Skeletal muscle tissue (tissue), 4 donors: ENCODE data around the gene MFSD11. TPM values are rescaled to one million over a fixed set of nuclear protein-coding genes. Genes with fewer than 3 reads are reported as not detected.
"Not testable (repeated sequence)": the region's sequence is repeated elsewhere in the genome, so short reads cannot be mapped to it uniquely, and the experiment has no call there.

Experiments
- H3K27ac ChIP-seq: one replicate; pipeline ENCODE4 v1.7.0; 2013; ENCODE audit warnings: mild to moderate bottlenecking, low read depth, low read length, inconsistent platforms
- H3K27me3 ChIP-seq, 3 donors: one replicate each; pipeline ENCODE4 v1.7.0; 2013; ENCODE audit warnings: low read length in 3 of 3; ENCODE audit not compliant: control insufficient read depth in 3 of 3, insufficient read depth in 3 of 3
- H3K36me3 ChIP-seq, 3 donors: one replicate each; pipeline ENCODE4 v1.7.0; 2013; ENCODE audit warnings: low read length in 3 of 3; ENCODE audit not compliant: control insufficient read depth in 3 of 3, insufficient read depth in 3 of 3
- H3K4me1 ChIP-seq, 3 donors: one replicate each; pipeline ENCODE4 v1.7.0; 2013; ENCODE audit warnings: low read length in 3 of 3, mild to moderate bottlenecking in 3 of 3; ENCODE audit not compliant: control insufficient read depth in 3 of 3, insufficient read depth in 3 of 3
- H3K4me3 ChIP-seq, 3 donors: one replicate each; pipeline ENCODE4 v1.7.0; 2013; ENCODE audit warnings: low read length in 3 of 3
- H3K9ac ChIP-seq, 3 donors: one replicate each; pipeline ENCODE4 v1.7.0; 2013; ENCODE audit warnings: low read length in 3 of 3, mild to moderate bottlenecking in 3 of 3, moderate library complexity in 2 of 3, low read depth in 1 of 3
- H3K9me3 ChIP-seq, 3 donors: one replicate each; pipeline ENCODE4 v1.7.0; 2013; ENCODE audit warnings: low read length in 3 of 3; ENCODE audit not compliant: control insufficient read depth in 3 of 3
- total RNA-seq: library from RNA; depleted of rRNA; stranded (reverse); fragments of >200 nt; gene quantifications from one replicate; pipeline ENCODE4 v1.2.3, GENCODE V29; 2014
- donor health status: Osteomylitis.

MFSD11 gene
- total RNA-seq, 1 donor from 2014 or later, result 76.7 TPM

- peak overlapping the region; percentile 77 to 99 (median 99) for H3K9ac ChIP-seq
- no peaks in the 10 kb centered on the region for H3K9me3 ChIP-seq
- H3K27ac ChIP-seq, result peak overlapping the region; percentile 99
- peaks cover 29 to 42% (median 41%) of the 10 kb centered on the region in 3 donors for H3K36me3 ChIP-seq
- peaks cover 23 to 52% (median 36%) of the 10 kb centered on the region in 3 donors for H3K4me1 ChIP-seq
- peak overlapping the region; percentile 84 to 100 (median 98) for H3K4me3 ChIP-seq
- H3K27me3 ChIP-seq, result no peaks in the 10 kb centered on the region
These were observed 2.2 kb upstream of the MFSD11 start for GRCh38 chr17:76735586-76736348.

- H3K4me1 ChIP-seq, result peaks cover 26 to 55% (median 41%) of the 10 kb centered on the region in 3 donors
- peaks cover 26 to 36% (median 36%) of the 10 kb centered on the region in 3 donors for H3K36me3 ChIP-seq
- peak overlapping the region; percentile 99 for H3K9ac ChIP-seq
These were observed 1.4 kb upstream of the MFSD11 start for GRCh38 chr17:76736349-76737081.

GRCh38 chr17:76737082-76737675 lies 740 bp upstream of the MFSD11 start, which contains the start of gene SRSF2:
Gene SRSF2 (minus strand): TSS chr17:76737331. CDS start chr17:76737160, 171 bp downstream.
- peaks cover 26 to 36% (median 34%) of the 10 kb centered on the region in 3 donors for H3K36me3 ChIP-seq
- H3K4me3 ChIP-seq, result peak within 1 kb of the TSS; percentile 98 to 100 (median 98)
- H3K27me3 ChIP-seq, result no peaks in the 10 kb centered on the region
- H3K9me3 ChIP-seq, result no peaks in the 10 kb centered on the region
- peaks cover 30 to 58% (median 46%) of the 10 kb centered on the region in 3 donors for H3K4me1 ChIP-seq
- peak within 1 kb of the TSS; percentile 99 for H3K9ac ChIP-seq
- peak within 1 kb of the TSS; percentile 99 for H3K27ac ChIP-seq

More at GRCh38 chr17:76736349-76737081, 1.4 kb upstream of the MFSD11 start:
- Histone ChIP-seq H3K9me3 (no peaks in the 10 kb centered on the region), H3K27ac (peak overlapping the region; percentile 99), H3K27me3 (no peaks in the 10 kb centered on the region), H3K4me3 (peak overlapping the region; percentile 84 to 100 (median 98))

GRCh38 chr17:76738468-76738850 lies 540 bp downstream of the MFSD11 start:
- Histone ChIP-seq H3K9me3 (no peaks in the 10 kb centered on the region), H3K36me3 (peaks cover 22 to 27% (median 26%) of the 10 kb centered on the region in 3 donors), H3K9ac (peak overlapping the region; percentile 90 to 98 (median 95)), H3K4me1 (peaks cover 34 to 49% (median 42%) of the 10 kb centered on the region in 3 donors), H3K4me3 (peak overlapping the region; percentile 88 to 98 (median 89)), H3K27ac (peak overlapping the region; percentile 99), H3K27me3 (no peaks in the 10 kb centered on the region)

- Histone ChIP-seq H3K4me3 (peak overlapping the region; percentile 88 to 98 (median 89)), H3K4me1 (peaks cover 26 to 39% (median 34%) of the 10 kb centered on the region in 3 donors), H3K36me3 (peaks cover 13 to 22% (median 20%) of the 10 kb centered on the region in 3 donors), H3K27ac (peak overlapping the region; percentile 99), H3K9ac (peak overlapping the region; percentile 90 to 98 (median 95))
- not testable (repeated sequence) for H3K9me3 ChIP-seq, H3K27me3 ChIP-seq
These were observed 1.7 kb downstream of the MFSD11 start for GRCh38 chr17:76739568-76740115.

GRCh38 chr17:76740329-76741118 lies 2.6 kb downstream of the MFSD11 start:
- H3K4me3 ChIP-seq, result peak overlapping the region in 2 of 3 donors; percentile 39 to 45
- H3K36me3 ChIP-seq, result peaks cover 10 to 24% (median 21%) of the 10 kb centered on the region in 3 donors
- no peaks in the 10 kb centered on the region for H3K9me3 ChIP-seq
- H3K9ac ChIP-seq, result peak overlapping the region; percentile 26 to 63 (median 55)
- H3K4me1 ChIP-seq, result peaks cover 21 to 30% (median 25%) of the 10 kb centered on the region in 3 donors
- no peaks in the 10 kb centered on the region for H3K27me3 ChIP-seq
- H3K27ac ChIP-seq, result peak overlapping the region; percentile 99

- no peak overlapping the region for H3K9ac ChIP-seq
- peaks cover 21 to 25% (median 23%) of the 10 kb centered on the region in 3 donors for H3K4me1 ChIP-seq
- H3K27ac ChIP-seq, result peak overlapping the region; percentile 99
- no peak overlapping the region for H3K4me3 ChIP-seq
- no peaks in the 10 kb centered on the region for H3K9me3 ChIP-seq
- peaks cover 10 to 27% (median 23%) of the 10 kb centered on the region in 3 donors for H3K36me3 ChIP-seq
- no peaks in the 10 kb centered on the region for H3K27me3 ChIP-seq
These were observed 5.0 kb downstream of the MFSD11 start for GRCh38 chr17:76742958-76743357.

GRCh38 chr17:76744747-76745146 lies 6.8 kb downstream of the MFSD11 start:
- H3K27ac ChIP-seq, result no peak overlapping the region
- H3K9me3 ChIP-seq, result no peaks in the 10 kb centered on the region
- peaks cover 10 to 31% (median 26%) of the 10 kb centered on the region in 3 donors for H3K36me3 ChIP-seq
- peaks cover 17 to 26% (median 17%) of the 10 kb centered on the region in 3 donors for H3K4me1 ChIP-seq
- H3K27me3 ChIP-seq, result no peaks in the 10 kb centered on the region
- H3K9ac ChIP-seq, result no peak overlapping the region
- no peak overlapping the region for H3K4me3 ChIP-seq

GRCh38 chr17:76745785-76746184 lies 7.9 kb downstream of the MFSD11 start:
- Histone ChIP-seq H3K36me3 (peaks cover 10 to 31% (median 26%) of the 10 kb centered on the region in 3 donors), H3K4me1 (peaks cover 9 to 26% (median 17%) of the 10 kb centered on the region in 3 donors)
- H3K27me3 ChIP-seq, H3K9ac ChIP-seq, H3K9me3 ChIP-seq, H3K27ac ChIP-seq, H3K4me3 ChIP-seq: not testable (repeated sequence)
